B cell (primary cell): ENCODE measurements around the gene CHST14. TPM values are rescaled to one million over a fixed set of nuclear protein-coding genes. Genes with fewer than 3 reads are reported as not detected.

Source experiments
- ATAC-seq: fragments of 200-7000 bp; cut with Tn5 transposase; one replicate; pipeline ENCODE4 v1.10.0; 2021; ENCODE audit warnings: low read depth, mild to moderate bottlenecking, moderate number of reproducible peaks, moderate library complexity
- CTCF ChIA-PET: fragments of 350-600 bp; sonication (Branson Sonifier 250); formaldehyde crosslinking; loops from one replicate; lab custom pipeline; 2021; ENCODE audit warnings: antibody characterized with exemption, inconsistent platforms; lab: Charles Lee
- POLR2A ChIA-PET: fragments of 350-600 bp; sonication (Branson Sonifier 250); formaldehyde crosslinking; loops from one replicate; lab custom pipeline; 2021; ENCODE audit warnings: antibody characterized with exemption; lab: Charles Lee
- DNase-seq: peaks from one replicate; pipeline ENCODE4 v3.0.0; 2013
- H2AFZ ChIP-seq: 2 replicates; pipeline ENCODE4 v1.6.1; 2012; ENCODE audit warnings: mild to moderate bottlenecking, low read depth, low read length; ENCODE audit not compliant: insufficient read depth, poor library complexity, severe bottlenecking
- H3K27ac ChIP-seq, 2 donors: 1 replicate in 1 of 2; 2 replicates in 1 of 2; pipeline ENCODE4 v1.5.1; 2012 to 2013; ENCODE audit warnings: low read length in 2 of 2, mild to moderate bottlenecking in 2 of 2, moderate library complexity in 1 of 2
- H3K27me3 ChIP-seq, 4 experiments: fragments of 200-600 bp in 1 of 4; sonication (generic) in 1 of 4; replicated peaks in 1 of 4; 1 replicate in 2 of 4; 2 replicates in 2 of 4; pipeline versions ENCODE4 v1.6.1 to v1.7.0; 2013 to 2016; ENCODE audit warnings: low read length in 3 of 4, mild to moderate bottlenecking in 2 of 4, mixed read lengths in 1 of 4, moderate library complexity in 1 of 4; ENCODE audit not compliant: insufficient read depth in 4 of 4, control insufficient read depth in 3 of 4; ENCODE audit errors: control extremely low read depth in 1 of 4
- H3K36me3 ChIP-seq, 2 experiments: replicated peaks in 1 of 2; 1 replicate in 1 of 2; 2 replicates in 1 of 2; pipeline versions ENCODE4 v1.6.1 to v1.7.1; 2013; ENCODE audit warnings: low read length in 1 of 2; ENCODE audit not compliant: insufficient read depth in 2 of 2, control insufficient read depth in 1 of 2; ENCODE audit errors: control extremely low read depth in 1 of 2, extremely low read depth in 1 of 2
- H3K4me1 ChIP-seq, 2 donors: fragments of 200-600 bp in 1 of 2; sonication (generic) in 1 of 2; 1 replicate in 1 of 2; 2 replicates in 1 of 2; pipeline versions ENCODE4 v1.5.1 to v1.6.1; 2013 to 2017; ENCODE audit warnings: low read length in 2 of 2; ENCODE audit not compliant: control insufficient read depth in 2 of 2, insufficient read depth in 2 of 2
- H3K4me2 ChIP-seq: replicated peaks from 2 replicates; pipeline ENCODE3; 2012; ENCODE audit warnings: mild to moderate bottlenecking, low read depth, low read length; ENCODE audit not compliant: poor library complexity, severe bottlenecking
- H3K4me3 ChIP-seq, 5 experiments: fragments of 200-600 bp in 1 of 5; sonication (generic) in 1 of 5; 1 replicate in 3 of 5; 2 replicates in 2 of 5; pipeline versions ENCODE4 v1.5.1 to v1.7.0; 2011 to 2016; ENCODE audit warnings: low read length in 4 of 5, mild to moderate bottlenecking in 4 of 5, low read depth in 2 of 5, control low read depth in 1 of 5, moderate library complexity in 1 of 5; ENCODE audit not compliant: insufficient read depth in 1 of 5; ENCODE audit errors: control extremely low read depth in 1 of 5, extremely low read depth in 1 of 5
- H3K79me2 ChIP-seq: fragments of 200-600 bp; sonication (generic); one replicate; pipeline ENCODE4 v1.6.0; 2016; ENCODE audit warnings: low read length; ENCODE audit not compliant: control insufficient read depth, insufficient read depth
- H3K9ac ChIP-seq: fragments of 200-600 bp; sonication (generic); 2 replicates; pipeline ENCODE4 v1.6.1; 2017; ENCODE audit warnings: mild to moderate bottlenecking, low read length, moderate library complexity
- H3K9me3 ChIP-seq, 3 donors: one replicate each; pipeline versions ENCODE4 v1.6.1 to v1.7.1; 2013; ENCODE audit warnings: low read length in 2 of 3; ENCODE audit not compliant: control insufficient read depth in 2 of 3, insufficient read depth in 1 of 3; ENCODE audit errors: control extremely low read depth in 1 of 3
- H4K20me1 ChIP-seq: 2 replicates; pipeline ENCODE4 v1.6.0; 2012; ENCODE audit warnings: mild to moderate bottlenecking, low read length; ENCODE audit not compliant: insufficient read depth, control insufficient read depth, poor library complexity, severe bottlenecking
- H3K27ac Mint-ChIP-seq: one replicate; pipeline ENCODE4 v1.8.0; 2021; ENCODE audit warnings: mixed read lengths
- H3K27me3 Mint-ChIP-seq: one replicate; pipeline ENCODE4 v1.8.0; 2021; ENCODE audit warnings: mixed read lengths
- H3K4me1 Mint-ChIP-seq: one replicate; pipeline ENCODE4 v1.8.0; 2021; ENCODE audit warnings: mixed read lengths
- H3K4me3 Mint-ChIP-seq: one replicate; pipeline ENCODE4 v1.8.0; 2021; ENCODE audit warnings: mixed read lengths
- H3K9me3 Mint-ChIP-seq: one replicate; pipeline ENCODE4 v1.8.0; 2022; ENCODE audit warnings: mixed read lengths; ENCODE audit not compliant: insufficient read depth
- CTCF ChIP-seq: fragments of 200-600 bp; IDR thresholded peaks from one replicate; pipeline ENCODE4 v1.8.0; 2022; ENCODE audit warnings: antibody characterized with exemption, mild to moderate bottlenecking
- EZH2 ChIP-seq: IDR thresholded peaks from 2 replicates; pipeline ENCODE4 v1.6.1; 2012; ENCODE audit warnings: borderline replicate concordance, low read depth, mild to moderate bottlenecking, moderate library complexity, low read length; ENCODE audit not compliant: insufficient read depth, poor library complexity, severe bottlenecking
- whole genome bisulfite sequencing: methylation state at CpG from one replicate; pipeline ENCODE4 v1.1.5; 2013; ENCODE audit warnings: missing lambda C conversion rate; ENCODE audit not compliant: insufficient coverage; 5-methylcytosine and 5-hydroxymethylcytosine counted together
- intact Hi-C: fragments of 100-400 bp; cut with micrococcal nuclease; formaldehyde crosslinking; loops from one replicate; pipeline ENCODE4 v1.10.0; 2022
- polyA plus RNA-seq: library from polyadenylated mRNA; depleted of rRNA; stranded (reverse); fragments of >200 nt; gene quantifications from 2 replicates; pipeline ENCODE4 v1.2.3, GENCODE V29; 2012
- total RNA-seq, 2 donors: library from RNA; stranded (reverse); fragments of 120-200 nt in 1 of 2; gene quantifications; 1 replicate in 1 of 2; 2 replicates in 1 of 2; pipeline versions ENCODE4 v1.2.3 to v1.2.4, GENCODE V29; 2013 to 2022

Gene CHST14
- total and polyA plus RNA-seq, 2 donors (not counting 1 experiment from before 2014, with no cell fraction given) = 5.7 to 16.7 TPM

- WGBS = no CpG with 5 or more reads among the region's 5 CpGs
- H3K27me3 Mint-ChIP-seq = peaks cover 45% of the 10 kb centered on the region
- H4K20me1 ChIP-seq = no peaks in the 10 kb centered on the region
Measured at GRCh38 chr15:40498418-40498817, 27.6 kb downstream of the CHST14 start.

GRCh38 chr15:40498891-40499290 is 28.1 kb downstream of the CHST14 start:
- Histone ChIP-seq H3K4me3 (no peak overlapping the region), H2AFZ (no peak overlapping the region), H4K20me1 (no peaks in the 10 kb centered on the region), H3K4me1 (no peaks in the 10 kb centered on the region), H3K79me2 (no peaks in the 10 kb centered on the region), H3K9ac (no peak overlapping the region), H3K36me3 (no peaks in the 10 kb centered on the region), H3K9me3 (no peaks in the 10 kb centered on the region), H3K27me3 (peaks cover 0 to 6% (median 1%) of the 10 kb centered on the region in 4 experiments), H3K4me2 (no peak overlapping the region), H3K27ac (no peak overlapping the region)
- Mint-ChIP-seq H3K9me3 (no peaks in the 10 kb centered on the region), H3K4me3 (no peak overlapping the region), H3K27me3 (peaks cover 45% of the 10 kb centered on the region), H3K4me1 (no peaks in the 10 kb centered on the region), H3K27ac (no peak overlapping the region)
- ChIA-PET POLR2A (interaction anchor here (0.6 kb wide), 1 partner anchor 360 kb away, joined by 3 read pairs; no protein-coding TSS in a partner anchor), CTCF (no interaction called here)
- no peak for TF ChIP-seq EZH2
- TF ChIP-seq CTCF = no peak
- intact Hi-C loops = no loop called here
- DNase-seq (no peak), ATAC-seq (no peak)
- WGBS = 88% methylated on average over 2 of the region's 4 CpGs

More at GRCh38 chr15:40498418-40498817, 27.6 kb downstream of the CHST14 start:
- CTCF ChIA-PET = no interaction called here
- Histone ChIP-seq H3K4me3 (no peak overlapping the region), H2AFZ (no peak overlapping the region), H3K27me3 (peaks cover 0 to 6% (median 1%) of the 10 kb centered on the region in 4 experiments), H3K36me3 (no peaks in the 10 kb centered on the region), H3K4me1 (no peaks in the 10 kb centered on the region), H3K4me2 (no peak overlapping the region), H3K27ac (no peak overlapping the region), H3K79me2 (no peaks in the 10 kb centered on the region), H3K9me3 (no peaks in the 10 kb centered on the region), H3K9ac (no peak overlapping the region)
- H3K27ac Mint-ChIP-seq = no peak overlapping the region
- POLR2A ChIA-PET = no interaction called here
- no peak for ATAC-seq
- TF ChIP-seq CTCF = no peak
- TF ChIP-seq EZH2 = no peak
- no peak for DNase-seq
- H3K4me3 Mint-ChIP-seq = no peak overlapping the region
- H3K4me1 Mint-ChIP-seq = no peaks in the 10 kb centered on the region
- intact Hi-C loops = no loop called here
- H3K9me3 Mint-ChIP-seq = no peaks in the 10 kb centered on the region
